ENCODE measurements around the gene AHNAK.

Gene AHNAK

GRCh38 chr11:62536301-62536957 lies 10.2 kb downstream of the AHNAK start:
- DNase-seq (ENCODE audit: low read depth in 2 of 3, low spot score in 2 of 3), result no peak

- DNase-seq (ENCODE audit: low read depth in 2 of 3, low spot score in 2 of 3), result no peak
Observed at GRCh38 chr11:62535802-62536201, 10.8 kb downstream of the AHNAK start.

- DNase-seq (ENCODE audit: low read depth in 2 of 3, low spot score in 2 of 3), result no peak
Observed at GRCh38 chr11:62534779-62535545, 11.6 kb downstream of the AHNAK start.

GRCh38 chr11:62532096-62532495 lies 14.5 kb downstream of the AHNAK start:
- DNase-seq (ENCODE audit: low read depth in 2 of 3, low spot score in 2 of 3), result no peak

GRCh38 chr11:62516736-62517371 lies 29.8 kb downstream of the AHNAK start:
- no peak for DNase-seq (ENCODE audit: low read depth in 2 of 3, low spot score in 2 of 3)

- no peak for DNase-seq (ENCODE audit: low read depth in 2 of 3, low spot score in 2 of 3)
Observed at GRCh38 chr11:62514151-62514550, 32.5 kb downstream of the AHNAK start.

GRCh38 chr11:62513626-62514025 lies 33.0 kb downstream of the AHNAK start:
- no peak for DNase-seq (ENCODE audit: low read depth in 2 of 3, low spot score in 2 of 3)

- DNase-seq (ENCODE audit: low read depth in 2 of 3, low spot score in 2 of 3), result no peak
Observed at GRCh38 chr11:62512961-62513360, 33.6 kb downstream of the AHNAK start.

- no peak for DNase-seq (ENCODE audit: low read depth in 2 of 3, low spot score in 2 of 3)
Observed at GRCh38 chr11:62508336-62509058, 38.1 kb downstream of the AHNAK start.

- no peak for DNase-seq (ENCODE audit: low read depth in 2 of 3, low spot score in 2 of 3)
Observed at GRCh38 chr11:62507125-62507422, 39.5 kb downstream of the AHNAK start.

- DNase-seq (ENCODE audit: low read depth in 2 of 3, low spot score in 2 of 3), result no peak
Observed at GRCh38 chr11:62506413-62507124, 40.0 kb downstream of the AHNAK start.

- DNase-seq (ENCODE audit: low read depth in 2 of 3, low spot score in 2 of 3), result no peak
Observed at GRCh38 chr11:62505440-62506091, 41.0 kb downstream of the AHNAK start.

GRCh38 chr11:62505059-62505439 lies 41.6 kb downstream of the AHNAK start:
- no peak for DNase-seq (ENCODE audit: low read depth in 2 of 3, low spot score in 2 of 3)

- DNase-seq (ENCODE audit: low read depth in 2 of 3, low spot score in 2 of 3), result no peak
Observed at GRCh38 chr11:62504158-62504973, 42.2 kb downstream of the AHNAK start.

- DNase-seq (ENCODE audit: low read depth in 2 of 3, low spot score in 2 of 3), result no peak
Observed at GRCh38 chr11:62502030-62502730, 44.4 kb downstream of the AHNAK start.

GRCh38 chr11:62501432-62501891 lies 45.1 kb downstream of the AHNAK start:
- DNase-seq (ENCODE audit: low read depth in 2 of 3, low spot score in 2 of 3), result no peak

GRCh38 chr11:62500650-62501030 lies 46.0 kb downstream of the AHNAK start:
- no peak for DNase-seq (ENCODE audit: low read depth in 2 of 3, low spot score in 2 of 3)

- DNase-seq (ENCODE audit: low read depth in 2 of 3, low spot score in 2 of 3), result no peak
Observed at GRCh38 chr11:62499944-62500649, 46.5 kb downstream of the AHNAK start.

All from activated CD8-positive, alpha-beta memory T cell treated with anti-CD3 and anti-CD28 coated beads for 48 hours (primary cell).